Hematopoietic multipotent progenitor cell treated with erythropoietin and hydrocortisone succinate and interleukin-3 and kit ligand, for 17 days (in vitro differentiated cells): Measurements from ENCODE around the gene CHST4.
"Not testable (repeated sequence)": the region's sequence is repeated elsewhere in the genome, so short reads cannot be mapped to it uniquely, and the experiment has no call there.

Experiments
- DNase-seq: peaks from one replicate; pipeline ENCODE4 v3.0.0-alpha.2; 2015; ENCODE audit warnings: low spot score

Gene CHST4

GRCh38 chr16:71526111-71526631 lies at the start of gene CHST4:
CHST4 (plus strand) TSS chr16:71526426; CDS start chr16:71536678, 10,252 bp downstream.
- DNase-seq: no peak

GRCh38 chr16:71476457-71477124 lies 49.6 kb upstream of the CHST4 start:
- peak; percentile 59 for DNase-seq

DNA sequence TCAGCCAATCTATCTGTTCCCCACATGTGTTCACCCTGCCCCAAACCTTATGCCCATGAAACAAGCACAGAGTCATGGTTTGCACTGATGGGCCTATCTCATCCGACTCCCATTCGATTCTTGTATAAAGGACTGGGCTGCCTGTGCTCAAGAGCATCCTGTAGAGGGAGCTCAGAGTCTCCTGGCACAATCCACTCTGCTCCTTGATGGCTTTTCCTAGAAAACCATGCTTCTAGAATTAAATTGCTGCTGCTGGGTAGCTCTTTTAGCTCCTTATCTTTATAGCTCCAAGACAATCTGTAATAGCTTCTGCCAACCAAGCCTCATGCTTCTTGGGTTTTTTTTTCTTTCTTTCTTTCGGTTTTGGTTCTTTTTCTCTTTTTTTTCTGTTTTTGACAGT lies 46.8 kb upstream of the CHST4 start:
- peak; percentile 94 for DNase-seq

DNA sequence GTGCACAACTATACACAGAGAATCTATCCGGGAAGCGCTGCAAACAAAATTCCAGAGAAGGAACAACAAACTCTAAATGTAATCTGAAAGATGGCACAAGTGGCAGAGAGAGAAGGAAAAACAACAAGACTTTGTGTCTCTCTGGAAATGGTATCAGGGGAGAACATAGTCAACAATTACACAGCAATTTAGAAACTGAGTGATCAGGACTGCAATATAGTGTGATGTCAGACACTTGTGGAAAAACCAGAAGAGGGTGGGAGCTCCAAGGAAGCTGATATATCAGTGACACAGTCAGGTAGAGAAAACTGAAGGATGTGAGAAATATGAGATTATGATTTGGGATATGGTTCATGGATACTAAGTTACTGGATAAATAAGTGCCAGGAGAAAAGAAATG lies 45.3 kb upstream of the CHST4 start:
- peak; percentile 89 for DNase-seq

DNA sequence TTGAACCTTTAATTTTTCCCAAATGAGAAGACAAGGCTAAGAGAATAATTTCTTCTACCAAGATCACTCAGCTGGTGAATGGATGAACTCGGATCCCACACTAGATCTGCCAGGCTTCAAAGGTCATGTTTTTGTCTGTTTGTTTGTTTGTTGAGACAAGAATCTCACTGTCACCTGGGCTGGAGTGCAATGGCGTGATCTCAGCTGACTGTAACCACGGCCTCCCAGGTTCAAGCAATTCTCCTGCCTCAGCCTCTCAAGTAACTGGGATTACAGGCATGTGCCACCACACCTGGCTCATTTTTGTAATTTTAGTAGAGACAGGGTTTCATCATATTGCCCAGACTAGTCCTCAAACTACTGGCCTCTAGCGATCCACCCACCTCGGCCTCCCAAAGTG lies 43.7 kb upstream of the CHST4 start:
- DNase-seq: peak; percentile 47

DNA sequence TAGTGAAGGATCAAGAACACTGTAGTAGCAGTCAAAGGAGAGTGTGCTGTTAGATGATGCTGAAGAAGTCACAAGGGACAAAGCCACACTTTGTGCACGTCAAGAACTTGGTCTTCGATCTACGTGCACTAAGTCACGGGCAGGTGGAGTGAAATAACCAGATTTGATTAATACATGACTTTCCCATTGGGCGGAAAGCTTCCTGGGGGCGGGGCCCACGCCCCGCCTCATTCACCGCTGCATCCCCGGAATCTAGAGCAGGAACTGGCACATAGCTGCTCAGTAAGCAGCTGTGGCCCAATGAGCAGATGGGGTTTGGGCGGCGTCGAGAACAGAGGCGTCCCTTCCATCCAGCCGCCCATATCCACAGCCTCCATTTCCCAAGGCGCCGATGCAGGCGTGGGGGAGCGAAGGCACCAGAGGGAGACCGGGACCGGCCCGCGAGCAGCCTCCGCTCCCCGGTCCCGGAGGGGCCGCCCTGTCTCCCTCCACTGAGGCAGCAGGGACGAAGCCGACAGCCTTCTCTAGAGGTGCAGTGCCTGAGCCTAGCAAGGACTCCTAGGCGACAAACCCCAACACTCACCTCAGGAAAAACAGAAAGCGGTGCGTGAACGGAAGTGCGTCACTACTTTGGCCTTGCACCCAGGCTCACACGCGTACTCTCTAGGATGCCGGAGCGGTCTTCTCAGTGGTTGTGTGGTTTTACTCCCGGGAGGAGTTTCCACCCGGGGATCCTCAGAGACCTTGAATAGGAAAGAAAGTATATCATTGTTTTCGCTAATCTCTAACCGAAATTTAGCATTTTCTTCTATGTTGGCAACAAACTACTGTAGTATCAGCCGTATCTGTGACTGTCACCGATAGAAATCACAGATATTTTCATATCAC lies 42.0 kb upstream of the CHST4 start:
- DNase-seq: peak; percentile 95

DNA sequence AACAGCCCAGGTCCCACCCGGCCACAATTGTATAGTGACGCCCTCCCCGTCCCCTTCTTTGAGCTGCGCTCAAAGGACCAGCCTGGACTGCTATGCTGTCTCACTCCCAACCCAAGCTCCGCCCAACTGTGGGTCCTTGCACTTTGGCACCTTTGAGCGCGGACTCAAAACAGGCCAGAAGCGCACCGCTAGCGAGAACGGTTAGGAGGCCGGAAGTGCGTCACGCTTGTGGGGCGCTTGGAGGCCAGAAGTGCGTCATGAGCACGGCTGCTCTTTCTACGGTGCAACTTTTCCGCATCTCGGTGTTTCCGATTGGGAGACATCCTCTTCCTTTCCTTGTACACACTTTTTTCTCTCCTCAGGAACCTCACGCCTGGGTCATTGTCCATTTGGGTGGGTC lies 37.1 kb upstream of the CHST4 start, which contains the start of gene ZNF19:
Gene ZNF19 (minus strand): TSS at position 203 of the 400 bp plus-strand sequence. CDS start 7,210 bp downstream, outside the sequence.
- no peak for DNase-seq

- peak; percentile 82 for DNase-seq
These were observed 35.9 kb upstream of the CHST4 start for GRCh38 chr16:71490361-71490760.

DNA sequence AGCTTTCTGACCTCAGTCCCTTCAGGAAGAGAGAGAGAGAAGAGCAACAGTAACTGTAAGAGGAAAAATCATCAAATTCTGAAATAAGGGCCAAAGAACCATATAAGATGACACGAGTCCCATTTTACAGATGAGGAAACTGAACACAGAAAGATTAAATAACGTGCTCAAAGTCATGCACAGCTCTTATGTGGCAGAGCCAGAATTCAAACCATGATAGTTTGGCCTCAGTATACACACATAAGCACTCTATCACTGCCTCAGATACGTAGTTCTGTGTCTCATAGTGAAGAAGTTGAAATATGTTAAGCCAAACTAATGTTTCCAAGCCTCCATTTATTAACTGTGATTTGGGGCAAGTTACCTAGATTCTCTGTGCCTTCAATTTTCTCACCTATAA lies 35.2 kb upstream of the CHST4 start:
- peak; percentile 70 for DNase-seq

DNA sequence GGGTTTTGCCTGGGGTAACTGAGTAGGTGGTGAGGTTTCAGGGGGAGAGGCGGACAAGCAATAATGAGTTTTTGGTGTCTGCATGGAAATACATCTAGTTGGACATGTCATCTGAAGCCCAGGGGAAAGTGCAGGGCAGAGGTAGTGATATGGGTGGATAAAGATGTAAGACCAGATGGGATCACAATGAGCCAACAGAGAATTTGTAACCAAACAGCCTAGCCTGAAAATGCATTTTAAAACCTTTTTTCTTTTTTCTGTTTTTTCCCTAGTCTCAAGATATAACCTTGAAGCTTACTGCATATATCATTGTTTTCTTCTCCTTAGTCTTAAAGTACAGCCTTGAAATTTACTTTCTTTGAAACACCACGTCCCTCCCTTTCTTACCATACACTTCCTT lies 33.4 kb upstream of the CHST4 start:
- DNase-seq: peak; percentile 73

DNA sequence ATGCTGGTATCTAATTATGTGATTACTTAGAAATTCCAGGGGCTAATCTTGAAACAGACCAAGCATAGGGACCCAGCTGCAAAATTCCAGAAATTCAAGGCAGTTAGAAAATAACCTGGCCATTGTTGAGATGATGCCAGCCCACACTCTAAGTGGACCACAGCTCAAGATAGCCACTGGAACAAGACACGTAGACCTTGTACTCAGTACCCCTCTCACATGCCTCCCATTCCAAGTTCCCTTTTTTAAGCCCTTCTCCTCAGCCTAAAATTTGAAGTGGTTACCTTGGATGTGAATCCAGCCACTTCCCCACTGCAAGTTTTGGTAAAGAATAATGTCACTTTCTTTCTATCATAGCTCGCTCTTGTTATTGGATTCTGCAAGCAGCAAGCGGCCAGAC lies 33.0 kb upstream of the CHST4 start:
- DNase-seq: no peak

DNA sequence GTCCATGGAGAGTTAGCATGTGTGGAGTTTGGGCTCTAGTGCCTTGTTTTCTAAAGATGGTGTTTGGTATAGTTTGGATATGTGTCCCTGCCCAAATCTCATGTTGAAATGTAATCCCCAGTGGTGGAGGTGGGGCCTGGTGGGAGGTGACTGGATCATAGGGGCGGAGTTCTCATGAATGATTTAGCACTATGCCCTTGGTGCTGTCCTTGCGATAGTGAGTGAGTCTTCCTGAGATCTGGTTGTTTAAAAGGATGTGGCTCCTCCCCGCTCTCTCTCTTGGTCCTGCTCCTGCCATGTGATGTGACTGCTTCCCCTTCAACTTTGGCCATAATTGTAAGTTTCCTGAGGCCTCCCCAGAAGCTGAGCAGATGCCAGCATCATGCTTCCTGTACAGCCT lies 28.2 kb upstream of the CHST4 start:
- DNase-seq: peak; percentile 77

DNA sequence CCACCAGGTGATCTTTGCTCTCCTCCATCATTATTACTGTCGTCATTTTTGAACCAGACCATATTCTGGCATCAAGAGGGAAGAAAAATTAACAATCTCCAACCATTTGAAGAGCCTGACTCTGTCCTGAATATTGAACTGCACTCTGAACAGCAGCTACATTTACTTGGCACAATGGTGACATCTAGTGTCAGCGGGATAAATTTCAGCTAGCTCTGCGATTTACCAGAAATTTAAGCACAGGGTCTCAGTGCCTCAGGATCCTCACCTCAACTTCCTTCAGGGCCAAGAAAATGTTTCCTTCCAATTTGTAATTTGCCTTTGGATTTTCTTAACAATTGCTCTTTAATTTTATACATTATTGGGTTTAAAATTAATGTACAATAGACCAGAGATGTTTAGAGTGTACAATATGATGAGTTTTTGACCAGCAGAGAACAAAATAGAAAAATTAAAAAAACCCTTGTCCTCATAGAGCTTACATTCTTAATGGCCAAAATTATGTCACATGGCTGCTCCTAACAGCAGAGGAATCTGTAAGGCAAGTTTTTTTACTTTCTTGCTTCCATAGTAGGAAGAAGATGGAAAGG lies 26.4 kb upstream of the CHST4 start:
- peak; percentile 89 for DNase-seq

DNA sequence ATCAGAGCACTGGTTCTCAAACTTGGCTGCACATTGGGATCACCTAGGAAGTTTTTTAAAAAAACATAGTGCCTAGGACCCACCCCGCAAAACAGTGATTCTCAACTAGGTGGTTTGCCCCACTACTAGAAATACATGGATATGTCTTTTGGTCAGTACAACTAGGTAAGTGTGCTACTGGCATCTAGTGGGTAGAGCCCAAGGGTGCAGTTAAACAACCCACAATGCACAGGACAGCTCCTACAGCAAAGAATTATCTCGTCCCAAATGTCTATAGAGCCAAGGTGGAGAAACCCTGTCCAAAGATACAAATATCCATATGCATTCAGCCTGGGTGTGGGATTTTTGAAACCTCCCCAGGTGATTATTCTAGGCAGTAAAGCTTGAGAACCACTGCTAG lies 25.3 kb upstream of the CHST4 start:
- no peak for DNase-seq

DNA sequence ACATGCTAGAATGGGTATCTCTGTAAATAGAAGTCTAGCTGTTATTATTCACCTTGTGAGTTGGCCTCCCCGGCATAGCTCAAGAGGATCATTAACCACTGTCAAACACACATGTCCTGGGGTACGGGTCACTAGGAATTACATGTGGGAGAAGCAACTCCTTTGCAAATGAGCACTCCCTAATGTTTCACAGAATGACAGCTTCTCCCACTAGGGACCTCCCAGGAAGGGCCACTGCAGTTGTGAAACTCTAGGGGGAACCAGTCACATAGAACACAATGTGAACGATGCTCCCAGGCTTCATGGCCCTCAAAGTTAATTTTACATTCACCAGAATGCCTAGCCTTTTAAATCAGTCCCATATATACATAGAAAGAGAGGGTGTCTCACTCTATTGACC lies 24.7 kb upstream of the CHST4 start:
- DNase-seq: no peak

- DNase-seq: not testable (repeated sequence)
These were observed 22.2 kb upstream of the CHST4 start for GRCh38 chr16:71504051-71504450.

GRCh38 chr16:71504901-71505300 lies 21.3 kb upstream of the CHST4 start:
- no peak for DNase-seq

GRCh38 chr16:71507061-71507460 lies 19.2 kb upstream of the CHST4 start:
- no peak for DNase-seq

- DNase-seq: no peak
These were observed 12.9 kb upstream of the CHST4 start for GRCh38 chr16:71513302-71513701.

- DNase-seq: no peak
These were observed 11.8 kb upstream of the CHST4 start for GRCh38 chr16:71514476-71514875.

- no peak for DNase-seq
These were observed 11.2 kb upstream of the CHST4 start for GRCh38 chr16:71515026-71515425.

DNA sequence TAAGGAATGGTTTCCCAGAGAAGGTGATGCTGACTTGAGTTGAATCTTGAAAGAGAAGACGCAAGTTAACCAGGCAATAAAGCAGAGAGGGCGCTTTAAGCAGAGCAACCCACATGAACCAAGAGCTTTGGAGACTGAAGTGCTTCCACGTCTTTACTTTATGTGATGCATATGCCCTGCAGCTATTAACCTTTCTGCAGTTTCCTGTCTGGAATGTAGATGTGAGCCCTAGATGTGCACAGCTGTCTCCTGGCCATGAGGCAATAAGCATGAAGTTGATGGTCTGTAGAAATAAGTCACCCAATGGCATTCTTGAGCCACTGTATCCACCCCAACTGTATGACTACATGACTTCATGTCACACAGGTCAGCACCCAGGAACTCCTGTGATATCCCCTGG lies 5.7 kb upstream of the CHST4 start:
- no peak for DNase-seq
